HG03039 (cell line): ENCODE measurements around the gene PRSS3.
"Not testable (repeated sequence)": the region's sequence is repeated elsewhere in the genome, so short reads cannot be mapped to it uniquely, and the experiment has no call there.

Source experiments
- ATAC-seq: cut with Tn5 transposase; IDR thresholded peaks from one replicate; pipeline ENCODE4 v1.9.1; 2021; ENCODE audit warnings: mild to moderate bottlenecking, moderate library complexity; ENCODE audit not compliant: unreplicated experiment

Gene PRSS3

GRCh38 chr9:33785914-33786313, 9.4 kb upstream of the PRSS3 start:
- no peak for ATAC-seq

GRCh38 chr9:33786681-33787080, 8.7 kb upstream of the PRSS3 start:
- ATAC-seq = no peak

GRCh38 chr9:33787839-33788238, 7.5 kb upstream of the PRSS3 start:
- ATAC-seq = no peak

GRCh38 chr9:33789429-33789828, 5.9 kb upstream of the PRSS3 start:
- not testable (repeated sequence) for ATAC-seq

- ATAC-seq = no peak
These were observed 4.2 kb upstream of the PRSS3 start for GRCh38 chr9:33791117-33791516.

- ATAC-seq = not testable (repeated sequence)
These were observed 1.9 kb upstream of the PRSS3 start for GRCh38 chr9:33793496-33793895.

GRCh38 chr9:33794560-33794959, 801 bp upstream of the PRSS3 start:
- ATAC-seq = no peak

- ATAC-seq = no peak
These were observed 458 bp downstream of the PRSS3 start for GRCh38 chr9:33795819-33796218.

GRCh38 chr9:33796679-33797078, 1.3 kb downstream of the PRSS3 start:
- ATAC-seq = not testable (repeated sequence)

GRCh38 chr9:33797837-33798236, 2.5 kb downstream of the PRSS3 start:
- no peak for ATAC-seq

GRCh38 chr9:33798545-33798944, 3.2 kb downstream of the PRSS3 start:
- no peak for ATAC-seq

GRCh38 chr9:33799928-33800704, 4.8 kb downstream of the PRSS3 start:
- no peak for ATAC-seq

GRCh38 chr9:33800886-33801285, 5.5 kb downstream of the PRSS3 start:
- no peak for ATAC-seq

- not testable (repeated sequence) for ATAC-seq
These were observed 6.7 kb downstream of the PRSS3 start for GRCh38 chr9:33801943-33802500.

GRCh38 chr9:33804196-33804595, 8.8 kb downstream of the PRSS3 start:
- not testable (repeated sequence) for ATAC-seq

- ATAC-seq = not testable (repeated sequence)
These were observed 11.8 kb downstream of the PRSS3 start for GRCh38 chr9:33807156-33807555.

GRCh38 chr9:33808979-33809322, 13.6 kb downstream of the PRSS3 start:
- not testable (repeated sequence) for ATAC-seq

GRCh38 chr9:33809506-33809905, 14.1 kb downstream of the PRSS3 start:
- ATAC-seq = no peak

GRCh38 chr9:33813712-33814641, 18.6 kb downstream of the PRSS3 start:
- no peak for ATAC-seq

- no peak for ATAC-seq
These were observed 20.4 kb downstream of the PRSS3 start for GRCh38 chr9:33815781-33816180.
